Keratinocyte (primary cell): ENCODE measurements around the gene SLC13A3. TPM values are rescaled to one million over a fixed set of nuclear protein-coding genes. Genes with fewer than 3 reads are reported as not detected.

Source experiments
- DNase-seq: peaks from one replicate; pipeline ENCODE4 v3.0.0-alpha.2; 2011; ENCODE audit warnings: low read depth, missing footprints, low spot score
- FAIRE-seq: peaks from 2 replicates; lab custom pipeline; 2011; peaks lifted over from hg19 to GRCh38; lab: Jason Lieb, UNC
- H2AFZ ChIP-seq: 2 replicates; pipeline ENCODE4 v1.6.0; 2012; ENCODE audit warnings: low read length, control low read depth, inconsistent platforms; ENCODE audit not compliant: control insufficient read depth
- H3K27ac ChIP-seq: 2 replicates; pipeline ENCODE4 v1.5.1; 2011; ENCODE audit warnings: low read length; ENCODE audit not compliant: control insufficient read depth, insufficient read depth
- H3K27me3 ChIP-seq: 3 replicates; pipeline ENCODE4 v1.6.0; 2011; ENCODE audit warnings: low read length; ENCODE audit not compliant: control insufficient read depth, insufficient read depth; ENCODE audit errors: extremely low read depth
- H3K36me3 ChIP-seq, 2 experiments: 2 replicates in 1 of 2; 3 replicates in 1 of 2; pipeline ENCODE4 v1.5.1; 2011; ENCODE audit warnings: low read length in 2 of 2, mild to moderate bottlenecking in 1 of 2; ENCODE audit not compliant: control insufficient read depth in 2 of 2, insufficient read depth in 2 of 2; ENCODE audit errors: extremely low read depth in 1 of 2
- H3K4me1 ChIP-seq: 3 replicates; pipeline ENCODE4 v1.5.1; 2011; ENCODE audit warnings: low read length; ENCODE audit not compliant: control insufficient read depth, insufficient read depth; ENCODE audit errors: extremely low read depth
- H3K4me2 ChIP-seq: 3 replicates; pipeline ENCODE4 v1.6.0; 2011; ENCODE audit warnings: low read depth, low read length; ENCODE audit not compliant: control insufficient read depth, insufficient read depth; ENCODE audit errors: extremely low read depth
- H3K4me3 ChIP-seq, 3 experiments: fragments of 200-600 bp in 1 of 3; sonication (generic) in 1 of 3; 2 replicates in 2 of 3; 3 replicates in 1 of 3; pipeline ENCODE4 v1.5.1; 2011 to 2016; ENCODE audit warnings: low read length in 3 of 3, mild to moderate bottlenecking in 3 of 3, control low read depth in 2 of 3, inconsistent platforms in 1 of 3, low read depth in 1 of 3, mixed read lengths in 1 of 3, mixed run types in 1 of 3, moderate library complexity in 1 of 3; ENCODE audit not compliant: control insufficient read depth in 2 of 3, insufficient read depth in 2 of 3; ENCODE audit errors: extremely low read depth in 1 of 3
- H3K79me2 ChIP-seq: 2 replicates; pipeline ENCODE4 v1.6.0; 2012; ENCODE audit warnings: low read length; ENCODE audit not compliant: control insufficient read depth, insufficient read depth
- H3K9ac ChIP-seq: 3 replicates; pipeline ENCODE4 v1.6.0; 2011; ENCODE audit warnings: low read length; ENCODE audit not compliant: control insufficient read depth, insufficient read depth; ENCODE audit errors: extremely low read depth
- H3K9me1 ChIP-seq: 3 replicates; pipeline ENCODE4 v1.6.0; 2011; ENCODE audit warnings: low read length; ENCODE audit not compliant: control insufficient read depth, insufficient read depth; ENCODE audit errors: extremely low read depth
- H3K9me3 ChIP-seq: 2 replicates; pipeline ENCODE4 v1.5.1; 2012; ENCODE audit warnings: low read depth, low read length; ENCODE audit not compliant: control insufficient read depth
- H4K20me1 ChIP-seq: 3 replicates; pipeline ENCODE4 v1.6.0; 2011; ENCODE audit warnings: low read length; ENCODE audit not compliant: control insufficient read depth, insufficient read depth; ENCODE audit errors: extremely low read depth
- EZH2 ChIP-seq: IDR thresholded peaks from one replicate; pipeline ENCODE4 v1.6.1; 2012; ENCODE audit warnings: inconsistent platforms, mild to moderate bottlenecking, low read length, moderate library complexity
- dilution Hi-C: fragments of 300-500 bp; cut with MboI; formaldehyde crosslinking; loops from one replicate; pipeline ENCODE4 v1.7.0; 2020; ENCODE audit warnings: low sequenced_read_pairs; ENCODE audit not compliant: extremely low pct_ligation_motif_present
- polyA plus RNA-seq, 5 experiments: library from polyadenylated mRNA; depleted of rRNA in 3 of 5; stranded (reverse) in 3 of 5; stranded (forward) in 1 of 5; unstranded in 1 of 5; fragments of >200 nt; gene quantifications; 1 replicate in 1 of 5; 2 replicates in 3 of 5; 3 replicates in 1 of 5; pipeline versions ENCODE4 v1.2.1 to v1.2.3, GENCODE V29; 2011 to 2012; ENCODE audit warnings: missing spikeins in 2 of 5, low read depth in 1 of 5, low replicate concordance in 1 of 5
- TF ChIP-seq, protein P1 (sequence below), 3 experiments: IDR thresholded peaks in 1 of 3; conservative IDR thresholded peaks in 1 of 3; optimal IDR thresholded peaks in 1 of 3; 2 replicates in 2 of 3; 3 replicates in 1 of 3; pipeline versions ENCODE3 to v1.5.1; 2011; ENCODE audit warnings: low read length in 3 of 3, mild to moderate bottlenecking in 3 of 3, moderate library complexity in 2 of 3, control low read depth in 1 of 3, inconsistent platforms in 1 of 3; ENCODE audit not compliant: insufficient read depth in 2 of 3; ENCODE audit errors: extremely low read depth in 1 of 3

Gene SLC13A3
- polyA plus RNA-seq, 1 donor (not counting 4 experiments of a cell fraction or from before 2014, with no cell fraction given) = 4.5 TPM

DNA sequence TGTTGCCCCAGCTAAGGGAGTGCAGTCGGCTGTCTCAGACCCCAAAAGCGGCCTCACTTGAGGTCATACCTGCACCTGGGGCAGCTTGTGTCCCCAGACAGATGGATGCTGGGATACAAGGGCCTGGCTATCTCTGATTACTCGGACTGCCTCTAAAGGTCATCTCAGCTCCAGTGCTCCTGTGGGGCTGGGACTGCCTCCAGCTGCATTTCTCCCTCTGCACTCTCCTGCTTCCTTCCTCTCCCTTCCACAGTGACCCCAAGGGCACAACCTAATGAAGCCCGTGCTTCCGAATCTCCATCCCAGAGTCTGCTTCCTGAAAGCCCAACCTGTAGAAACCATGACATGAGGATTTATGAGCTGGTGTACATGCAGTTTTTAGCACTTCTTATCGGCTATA lies 78.0 kb downstream of the SLC13A3 start:
- no peaks in the 10 kb centered on the region for H3K9me3 ChIP-seq
- FAIRE-seq (no peak), DNase-seq (no peak)
- H3K4me2 ChIP-seq = no peak overlapping the region
- H3K4me3 ChIP-seq = no peak overlapping the region
- H3K4me1 ChIP-seq = no peaks in the 10 kb centered on the region
- dilution Hi-C loops = no loop called here
- no peaks in the 10 kb centered on the region for H4K20me1 ChIP-seq
- no peaks in the 10 kb centered on the region for H3K9me1 ChIP-seq
- no peaks in the 10 kb centered on the region for H3K27me3 ChIP-seq
- no peak overlapping the region for H3K9ac ChIP-seq
- no peaks in the 10 kb centered on the region for H3K79me2 ChIP-seq
- H3K36me3 ChIP-seq = no peaks in the 10 kb centered on the region
- no peak overlapping the region for H3K27ac ChIP-seq
- no peak overlapping the region for H2AFZ ChIP-seq
- TF ChIP-seq EZH2 = no peak
- TF ChIP-seq, protein P1, sequence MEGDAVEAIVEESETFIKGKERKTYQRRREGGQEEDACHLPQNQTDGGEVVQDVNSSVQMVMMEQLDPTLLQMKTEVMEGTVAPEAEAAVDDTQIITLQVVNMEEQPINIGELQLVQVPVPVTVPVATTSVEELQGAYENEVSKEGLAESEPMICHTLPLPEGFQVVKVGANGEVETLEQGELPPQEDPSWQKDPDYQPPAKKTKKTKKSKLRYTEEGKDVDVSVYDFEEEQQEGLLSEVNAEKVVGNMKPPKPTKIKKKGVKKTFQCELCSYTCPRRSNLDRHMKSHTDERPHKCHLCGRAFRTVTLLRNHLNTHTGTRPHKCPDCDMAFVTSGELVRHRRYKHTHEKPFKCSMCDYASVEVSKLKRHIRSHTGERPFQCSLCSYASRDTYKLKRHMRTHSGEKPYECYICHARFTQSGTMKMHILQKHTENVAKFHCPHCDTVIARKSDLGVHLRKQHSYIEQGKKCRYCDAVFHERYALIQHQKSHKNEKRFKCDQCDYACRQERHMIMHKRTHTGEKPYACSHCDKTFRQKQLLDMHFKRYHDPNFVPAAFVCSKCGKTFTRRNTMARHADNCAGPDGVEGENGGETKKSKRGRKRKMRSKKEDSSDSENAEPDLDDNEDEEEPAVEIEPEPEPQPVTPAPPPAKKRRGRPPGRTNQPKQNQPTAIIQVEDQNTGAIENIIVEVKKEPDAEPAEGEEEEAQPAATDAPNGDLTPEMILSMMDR (optimal IDR thresholded peaks at IDR 0.05 in 1 of 3, IDR thresholded peaks at IDR 0.05 in 1 of 3, conservative IDR thresholded peaks at IDR 0.05 in 1 of 3; ENCODE audit: extremely low read depth in 1 of 3, insufficient read depth in 2 of 3, low read length in 3 of 3) = no peak

DNA sequence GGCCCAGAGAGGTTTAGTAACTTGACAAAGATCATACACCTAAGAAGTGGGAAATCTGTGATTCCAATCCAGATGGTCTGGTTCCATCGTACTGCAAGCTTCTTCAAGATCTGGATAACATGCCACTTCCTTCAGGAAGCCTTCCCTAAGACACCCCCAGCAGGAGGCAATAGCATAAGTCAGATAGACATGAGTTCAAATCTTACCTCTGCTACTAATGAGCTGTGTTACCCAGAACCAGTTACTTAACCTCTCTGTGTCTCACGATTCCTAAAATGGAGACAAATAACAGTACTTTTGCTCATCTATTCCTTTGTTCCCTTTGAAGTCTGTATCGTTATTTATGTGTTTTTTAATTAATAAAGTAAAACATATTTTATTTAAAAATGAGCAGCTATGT lies 78.5 kb downstream of the SLC13A3 start:
- H3K79me2 ChIP-seq = no peaks in the 10 kb centered on the region
- H3K36me3 ChIP-seq = no peaks in the 10 kb centered on the region
- H3K27me3 ChIP-seq = no peaks in the 10 kb centered on the region
- no peaks in the 10 kb centered on the region for H4K20me1 ChIP-seq
- no peak for DNase-seq
- no peaks in the 10 kb centered on the region for H3K9me1 ChIP-seq
- H2AFZ ChIP-seq = no peak overlapping the region
- dilution Hi-C loops = no loop called here
- no peaks in the 10 kb centered on the region for H3K9me3 ChIP-seq
- no peak overlapping the region for H3K27ac ChIP-seq
- H3K4me1 ChIP-seq = no peaks in the 10 kb centered on the region
- TF ChIP-seq, protein P1 (optimal IDR thresholded peaks at IDR 0.05 in 1 of 3, IDR thresholded peaks at IDR 0.05 in 1 of 3, conservative IDR thresholded peaks at IDR 0.05 in 1 of 3; ENCODE audit: extremely low read depth in 1 of 3, insufficient read depth in 2 of 3, low read length in 3 of 3) = no peak
- no peak for TF ChIP-seq EZH2
- no peak overlapping the region for H3K4me3 ChIP-seq
- H3K4me2 ChIP-seq = no peak overlapping the region
- H3K9ac ChIP-seq = no peak overlapping the region
- no peak for FAIRE-seq
